ENCODE measurements around the gene SF3B1.

Gene SF3B1

GRCh38 chr2:197399887-197400540, 34.8 kb downstream of the SF3B1 start:
- TF ChIP-seq, protein P1, sequence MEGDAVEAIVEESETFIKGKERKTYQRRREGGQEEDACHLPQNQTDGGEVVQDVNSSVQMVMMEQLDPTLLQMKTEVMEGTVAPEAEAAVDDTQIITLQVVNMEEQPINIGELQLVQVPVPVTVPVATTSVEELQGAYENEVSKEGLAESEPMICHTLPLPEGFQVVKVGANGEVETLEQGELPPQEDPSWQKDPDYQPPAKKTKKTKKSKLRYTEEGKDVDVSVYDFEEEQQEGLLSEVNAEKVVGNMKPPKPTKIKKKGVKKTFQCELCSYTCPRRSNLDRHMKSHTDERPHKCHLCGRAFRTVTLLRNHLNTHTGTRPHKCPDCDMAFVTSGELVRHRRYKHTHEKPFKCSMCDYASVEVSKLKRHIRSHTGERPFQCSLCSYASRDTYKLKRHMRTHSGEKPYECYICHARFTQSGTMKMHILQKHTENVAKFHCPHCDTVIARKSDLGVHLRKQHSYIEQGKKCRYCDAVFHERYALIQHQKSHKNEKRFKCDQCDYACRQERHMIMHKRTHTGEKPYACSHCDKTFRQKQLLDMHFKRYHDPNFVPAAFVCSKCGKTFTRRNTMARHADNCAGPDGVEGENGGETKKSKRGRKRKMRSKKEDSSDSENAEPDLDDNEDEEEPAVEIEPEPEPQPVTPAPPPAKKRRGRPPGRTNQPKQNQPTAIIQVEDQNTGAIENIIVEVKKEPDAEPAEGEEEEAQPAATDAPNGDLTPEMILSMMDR (IDR thresholded peaks at IDR 0.05; ENCODE audit: extremely low read depth, insufficient read depth, missing control alignments): no peak
- in situ Hi-C loops (cut with MboI; ENCODE audit: low pct_unique_long_range_greater_than_20kb, low sequenced_read_pairs, unreplicated experiment): no loop called here
- DNase-seq (ENCODE audit: low spot score): no peak

GRCh38 chr2:197398913-197399312, 35.9 kb downstream of the SF3B1 start:
- in situ Hi-C loops (cut with MboI; ENCODE audit: low pct_unique_long_range_greater_than_20kb, low sequenced_read_pairs, unreplicated experiment): no loop called here
- TF ChIP-seq, protein P1 (IDR thresholded peaks at IDR 0.05; ENCODE audit: extremely low read depth, insufficient read depth, missing control alignments): no peak

GRCh38 chr2:197391220-197391717, 43.6 kb downstream of the SF3B1 start:
- no peak for DNase-seq (ENCODE audit: low spot score)
- in situ Hi-C loops (cut with MboI; ENCODE audit: low pct_unique_long_range_greater_than_20kb, low sequenced_read_pairs, unreplicated experiment): no loop called here
- TF ChIP-seq, protein P1 (IDR thresholded peaks at IDR 0.05; ENCODE audit: extremely low read depth, insufficient read depth, missing control alignments): no peak

More at GRCh38 chr2:197398913-197399312, 35.9 kb downstream of the SF3B1 start:
- DNase-seq (ENCODE audit: low spot score): no peak

- in situ Hi-C loops (cut with MboI; ENCODE audit: low pct_unique_long_range_greater_than_20kb, low sequenced_read_pairs, unreplicated experiment): loop anchor here (10.0 kb wide), 2 partner anchors 204 to 614 kb away; no protein-coding TSS in a partner anchor
- TF ChIP-seq, protein P1 (IDR thresholded peaks at IDR 0.05; ENCODE audit: extremely low read depth, insufficient read depth, missing control alignments): no peak
Measured at GRCh38 chr2:197388866-197389587, 45.8 kb downstream of the SF3B1 start.

GRCh38 chr2:197387179-197387578, 47.6 kb downstream of the SF3B1 start:
- in situ Hi-C loops (cut with MboI; ENCODE audit: low pct_unique_long_range_greater_than_20kb, low sequenced_read_pairs, unreplicated experiment): loop anchor here (10.0 kb wide), 2 partner anchors 202 to 612 kb away; no protein-coding TSS in a partner anchor
- TF ChIP-seq, protein P1 (IDR thresholded peaks at IDR 0.05; ENCODE audit: extremely low read depth, insufficient read depth, missing control alignments): no peak
- no peak for DNase-seq (ENCODE audit: low spot score)

More at GRCh38 chr2:197388866-197389587, 45.8 kb downstream of the SF3B1 start:
- no peak for DNase-seq (ENCODE audit: low spot score)

DNA sequence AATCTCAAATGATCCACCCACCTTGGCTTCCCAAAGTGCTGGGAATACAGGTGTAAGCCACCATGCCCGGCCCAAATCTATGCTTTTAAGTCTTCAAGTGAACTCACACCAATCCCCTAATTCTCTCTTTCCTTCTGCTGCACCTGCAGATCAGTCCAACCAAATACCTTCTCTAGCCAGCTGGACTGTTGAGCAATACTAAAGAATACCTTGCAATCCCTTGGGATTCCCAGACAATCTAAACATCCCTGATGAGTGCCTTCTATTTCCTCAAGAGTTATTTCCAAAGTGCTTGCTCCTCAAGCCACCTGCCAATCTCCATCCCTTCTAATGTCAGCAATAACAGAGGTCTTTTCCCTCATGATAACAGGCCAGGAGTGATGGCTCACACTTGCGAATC, 48.6 kb downstream of the SF3B1 start:
- no peak for DNase-seq (ENCODE audit: low spot score)
- TF ChIP-seq, protein P1 (IDR thresholded peaks at IDR 0.05; ENCODE audit: extremely low read depth, insufficient read depth, missing control alignments): no peak
- in situ Hi-C loops (cut with MboI; ENCODE audit: low pct_unique_long_range_greater_than_20kb, low sequenced_read_pairs, unreplicated experiment): loop anchor here (10.0 kb wide), 2 partner anchors 201 to 611 kb away; no protein-coding TSS in a partner anchor

Data from GM13977 (cell line).